Activated CD4-positive, CD25-positive, alpha-beta regulatory T cell (primary cell): ENCODE results near the gene SHC1.
"Not testable (repeated sequence)": the region's sequence is repeated elsewhere in the genome, so short reads cannot be mapped to it uniquely, and the experiment has no call there.

ENCODE experiments used
- DNase-seq, 4 experiments: peaks; one replicate each; lab custom pipeline; 2025; lab: John Stamatoyannopoulos, UW

The SHC1 gene

GRCh38 chr1:154995301-154995983, 24.9 kb upstream of the SHC1 start:
- DNase-seq: not testable (repeated sequence)

GRCh38 chr1:154994591-154994990, 24.0 kb upstream of the SHC1 start:
- DNase-seq: no peak

- DNase-seq: no peak
Measured at GRCh38 chr1:154994269-154994587, 23.7 kb upstream of the SHC1 start.

GRCh38 chr1:154993572-154994268, 23.2 kb upstream of the SHC1 start, which contains the start of gene LENEP:
Gene LENEP (plus strand): TSS chr1:154993586. CDS start chr1:154993608, 22 bp downstream.
- no peak for DNase-seq

- no peak for DNase-seq
Measured at GRCh38 chr1:154992721-154993571, 22.4 kb upstream of the SHC1 start.

GRCh38 chr1:154990276-154990675, 19.7 kb upstream of the SHC1 start:
- no peak for DNase-seq

- DNase-seq: no peak
Measured at GRCh38 chr1:154989195-154989860, 18.8 kb upstream of the SHC1 start.

- DNase-seq: no peak
Measured at GRCh38 chr1:154988058-154988954, 17.8 kb upstream of the SHC1 start.

GRCh38 chr1:154987326-154987725, 16.8 kb upstream of the SHC1 start:
- no peak for DNase-seq

GRCh38 chr1:154986736-154987135, 16.2 kb upstream of the SHC1 start:
- DNase-seq: not testable (repeated sequence)

GRCh38 chr1:154983776-154984466, 13.4 kb upstream of the SHC1 start:
- no peak for DNase-seq

GRCh38 chr1:154982897-154983648, 12.5 kb upstream of the SHC1 start, which contains the start of gene FLAD1:
Gene FLAD1 (plus strand): TSS chr1:154983344. CDS start chr1:154983695, 351 bp downstream.
- peak; percentile 83 to 89 (median 85) for DNase-seq

GRCh38 chr1:154982341-154982740, 11.8 kb upstream of the SHC1 start:
- no peak for DNase-seq

GRCh38 chr1:154978360-154978759, 7.8 kb upstream of the SHC1 start:
- DNase-seq: no peak

- not testable (repeated sequence) for DNase-seq
Measured at GRCh38 chr1:154977762-154978161, 7.2 kb upstream of the SHC1 start.

- peak in 3 of 4 experiments; percentile 16 to 47 (median 20) for DNase-seq
Measured at GRCh38 chr1:154975409-154976059, 5.0 kb upstream of the SHC1 start.

- DNase-seq: peak; percentile 73 to 90 (median 86)
Measured at GRCh38 chr1:154974808-154975408, 4.4 kb upstream of the SHC1 start.

- DNase-seq: peak; percentile 74 to 88 (median 84)
Measured at GRCh38 chr1:154974102-154974807, 3.7 kb upstream of the SHC1 start, which contains the start of gene CKS1B. Gene CKS1B (plus strand): TSS chr1:154974681. CDS start chr1:154974746, 65 bp downstream.
